Psoas muscle (tissue), 8 donors: ENCODE results near the gene SLC16A3. TPM values are rescaled to one million over a fixed set of nuclear protein-coding genes. Genes with fewer than 3 reads are reported as not detected.

Source experiments
- ATAC-seq, 4 donors: fragments of 200-7000 bp; cut with Tn5 transposase; one replicate each; pipeline ENCODE4 v1.9.1; 2020; ENCODE audit warnings: moderate library complexity in 3 of 4, mild to moderate bottlenecking in 2 of 4
- DNase-seq, 2 donors: peaks; one replicate each; pipeline ENCODE4 v3.0.0-alpha.2; 2020
- H3K27ac ChIP-seq: fragments of 200-600 bp; one replicate; pipeline ENCODE4 v1.8.0; 2022
- H3K27me3 ChIP-seq, 3 donors: fragments of 200-600 bp in 1 of 3; one replicate each; pipeline versions ENCODE4 v1.6.1 to v1.8.0; 2013 to 2022; ENCODE audit warnings: low read length in 2 of 3, mild to moderate bottlenecking in 2 of 3, moderate library complexity in 1 of 3; ENCODE audit not compliant: insufficient read depth in 3 of 3
- H3K36me3 ChIP-seq, 2 donors: fragments of 200-600 bp in 1 of 2; one replicate each; pipeline versions ENCODE4 v1.6.1 to v1.8.0; 2013 to 2022; ENCODE audit warnings: low read depth in 1 of 2, mild to moderate bottlenecking in 1 of 2, moderate library complexity in 1 of 2; ENCODE audit not compliant: insufficient read depth in 1 of 2
- H3K4me1 ChIP-seq: fragments of 200-600 bp; one replicate; pipeline ENCODE4 v1.8.0; 2022
- H3K4me3 ChIP-seq: fragments of 200-600 bp; one replicate; pipeline ENCODE4 v1.8.0; 2022; ENCODE audit warnings: mild to moderate bottlenecking
- H3K9me3 ChIP-seq: fragments of 200-600 bp; one replicate; pipeline ENCODE4 v1.8.0; 2022
- CTCF ChIP-seq: fragments of 200-600 bp; IDR thresholded peaks from one replicate; pipeline ENCODE4 v1.8.0; 2022; ENCODE audit warnings: antibody characterized with exemption
- WGBS, 3 donors: extraction: QIAGEN DNeasy Blood & Tissue Kit; methylation state at CpG; one replicate each; pipeline versions ENCODE4 v1.1.6 to v1.1.7; 2013; 5-methylcytosine and 5-hydroxymethylcytosine counted together
- intact Hi-C, 2 donors: fragments of 100-400 bp; cut with DNase I; formaldehyde crosslinking; loops; one replicate each; pipeline versions ENCODE4 v1.11.0 to v1.14.2; 2022
- polyA plus RNA-seq, 3 donors: library from polyadenylated mRNA; stranded (reverse); fragments of 200-250 nt; gene quantifications; one replicate each; pipeline ENCODE4 v1.2.3, GENCODE V29; 2013
- total RNA-seq, 4 donors: library from RNA; stranded (reverse); fragmentation: NEBNext Ultra II Directional in 2 of 4; extraction: Animal tissue kit (Norgen Biotek cat#: 25700) in 2 of 4; gene quantifications; one replicate each; pipeline versions ENCODE4 v1.2.1 to v1.2.4, GENCODE V29; 2021 to 2023
- donor health status: healthy with polysubstance abuse.
- donor health status: DM: no; HTN: no; CAD: no; lungs with moderate emphysema.
- donor health status: Bipolar disorder and iron deficiency.
- donor health status: healthy.
- donor health status: DM: yes; HTN: yes; CAD: no.
- donor health status: DM: no; HTN: no; CAD: no.
- donor health status: DM: no; HTN: no; CAD: no.
- donor health status: DM: yes; HTN: yes; CAD: no.

SLC16A3 gene
- total and polyA plus RNA-seq, 7 donors: 18.6 to 263 (median 118) TPM

GRCh38 chr17:82229698-82230608, 1.1 kb downstream of the SLC16A3 start:
- Histone ChIP-seq H3K9me3 (no peaks in the 10 kb centered on the region), H3K27me3 (no peaks in the 10 kb centered on the region), H3K36me3 (no peaks in the 10 kb centered on the region), H3K27ac (peak overlapping the region; percentile 77), H3K4me3 (peak overlapping the region; percentile 75), H3K4me1 (peaks cover 54% of the 10 kb centered on the region)
- intact Hi-C loops: no loop called here
- WGBS, 3 donors: 48 to 62% (median 53%) methylated on average over 26 to 28 of the region's 28 CpGs
- TF ChIP-seq CTCF: no peak
- peak; percentile 26 to 61 for DNase-seq
- no peak for ATAC-seq

GRCh38 chr17:82230609-82231311, 1.9 kb downstream of the SLC16A3 start:
- Histone ChIP-seq H3K4me1 (peaks cover 54% of the 10 kb centered on the region), H3K4me3 (peak overlapping the region; percentile 75), H3K9me3 (no peaks in the 10 kb centered on the region), H3K27ac (peak overlapping the region; percentile 77), H3K36me3 (no peaks in the 10 kb centered on the region), H3K27me3 (no peaks in the 10 kb centered on the region)
- 8 to 18% (median 15%) methylated on average over 47 to 76 of the region's 76 CpGs for WGBS, 3 donors
- ATAC-seq (peak; percentile 39 to 58 (median 48)), DNase-seq (peak; percentile 90 to 93)
- peak; percentile 53 for TF ChIP-seq CTCF
- intact Hi-C loops: no loop called here

GRCh38 chr17:82231312-82231561, 2.4 kb downstream of the SLC16A3 start:
- DNase-seq: no peak
- no peak for ATAC-seq
- 14 to 22% (median 16%) methylated on average over 10 to 18 of the region's 18 CpGs for WGBS, 3 donors
- H3K9me3 ChIP-seq: no peaks in the 10 kb centered on the region
- intact Hi-C loops: no loop called here
- H3K4me3 ChIP-seq: peak overlapping the region; percentile 75
- no peaks in the 10 kb centered on the region for H3K27me3 ChIP-seq
- H3K4me1 ChIP-seq: peaks cover 57% of the 10 kb centered on the region
- peak overlapping the region; percentile 77 for H3K27ac ChIP-seq
- TF ChIP-seq CTCF: no peak
- H3K36me3 ChIP-seq: no peaks in the 10 kb centered on the region

- no peak for TF ChIP-seq CTCF
- Histone ChIP-seq H3K27me3 (no peaks in the 10 kb centered on the region), H3K4me3 (peak overlapping the region; percentile 75), H3K9me3 (no peaks in the 10 kb centered on the region), H3K36me3 (peaks cover 0 to 1% of the 10 kb centered on the region in 2 donors), H3K4me1 (peaks cover 59% of the 10 kb centered on the region), H3K27ac (peak overlapping the region; percentile 77)
- WGBS, 3 donors: 31 to 38% (median 37%) methylated on average over 41 to 42 of the region's 42 CpGs
- peak; percentile 86 to 87 for DNase-seq
- intact Hi-C loops: loop anchor here in 1 of 2 donors (1.0 kb wide), 1 partner anchor 62 kb away; no protein-coding TSS in a partner anchor
- ATAC-seq: peak; percentile 10 to 39 (median 14)
Observed at GRCh38 chr17:82231562-82232321, 2.9 kb downstream of the SLC16A3 start.
